ENCODE measurements around the gene PMM2. TPM values are rescaled to one million over a fixed set of nuclear protein-coding genes. Genes with fewer than 3 reads are reported as not detected.
"Not testable (repeated sequence)": the region's sequence is repeated elsewhere in the genome, so short reads cannot be mapped to it uniquely, and the experiment has no call there.

The PMM2 gene
- total RNA-seq, 6 experiments from 2014 or later: 18.6 to 47.8 (median 39.0) TPM

GRCh38 chr16:8831450-8831849 lies 33.8 kb downstream of the PMM2 start:
- WGBS (ENCODE audit: insufficient coverage, low coverage, low lambda C conversion rate, missing lambda C conversion rate): no CpG with 5 or more reads among the region's 9 CpGs
- Histone ChIP-seq H3K27me3 (no peaks in the 10 kb centered on the region), H3K27ac (no peak overlapping the region), H3K36me3 (peaks cover 0 to 22% (median 12%) of the 10 kb centered on the region in 4 donors), H3K9me3 (no peaks in the 10 kb centered on the region), H3K4me1 (no peaks in the 10 kb centered on the region), H3K4me3 (no peak overlapping the region)
- TF ChIP-seq CTCF (IDR thresholded peaks at IDR 0.05) (no peak), POLR2A (IDR thresholded peaks at IDR 0.05) (no peak)
- no peak for ATAC-seq
- DNase-seq: no peak
- intact Hi-C loops (cut with DNase I): no loop called here

- TF ChIP-seq CTCF (IDR thresholded peaks at IDR 0.05) (no peak), POLR2A (IDR thresholded peaks at IDR 0.05) (no peak)
- 73% methylated on average over 3 of the region's 18 CpGs for whole genome bisulfite sequencing (ENCODE audit: insufficient coverage, low coverage, low lambda C conversion rate, missing lambda C conversion rate)
- Histone ChIP-seq H3K4me3 (no peak overlapping the region), H3K27me3 (no peaks in the 10 kb centered on the region), H3K9me3 (no peaks in the 10 kb centered on the region), H3K27ac (no peak overlapping the region), H3K4me1 (no peaks in the 10 kb centered on the region), H3K36me3 (peaks cover 0 to 22% (median 12%) of the 10 kb centered on the region in 4 donors)
- intact Hi-C loops (cut with DNase I): no loop called here
- DNase-seq: no peak
- ATAC-seq: no peak
These were observed 34.5 kb downstream of the PMM2 start for GRCh38 chr16:8831871-8832716.

- Histone ChIP-seq H3K4me1 (no peaks in the 10 kb centered on the region), H3K27me3 (no peaks in the 10 kb centered on the region), H3K36me3 (peaks cover 0 to 22% (median 12%) of the 10 kb centered on the region in 4 donors), H3K4me3 (no peak overlapping the region), H3K27ac (no peak overlapping the region), H3K9me3 (no peaks in the 10 kb centered on the region)
- intact Hi-C loops (cut with DNase I): no loop called here
- ATAC-seq (peak in 1 of 4 donors; percentile 35), DNase-seq (no peak)
- TF ChIP-seq POLR2A (IDR thresholded peaks at IDR 0.05) (no peak), CTCF (IDR thresholded peaks at IDR 0.05) (no peak)
- WGBS (ENCODE audit: insufficient coverage, low coverage, low lambda C conversion rate, missing lambda C conversion rate): 80% methylated on average over 9 of the region's 16 CpGs
These were observed 35.1 kb downstream of the PMM2 start for GRCh38 chr16:8832717-8833105.

- intact Hi-C loops (cut with DNase I); H3K4me3 ChIP-seq; H3K9me3 ChIP-seq; H3K27me3 ChIP-seq; H3K27ac ChIP-seq; H3K36me3 ChIP-seq; H3K4me1 ChIP-seq; DNase-seq; ATAC-seq: not testable (repeated sequence)
- WGBS (ENCODE audit: insufficient coverage, low coverage, low lambda C conversion rate, missing lambda C conversion rate): 84% methylated on average over 6 of the region's 7 CpGs
These were observed 39.2 kb downstream of the PMM2 start for GRCh38 chr16:8836797-8837196.

- ATAC-seq: not testable (repeated sequence)
These were observed 40.0 kb downstream of the PMM2 start for GRCh38 chr16:8837594-8837993.

GRCh38 chr16:8842016-8842415 lies 44.4 kb downstream of the PMM2 start:
- intact Hi-C loops (cut with DNase I); ATAC-seq; H3K4me3 ChIP-seq; H3K27ac ChIP-seq; H3K4me1 ChIP-seq; DNase-seq; H3K36me3 ChIP-seq; H3K9me3 ChIP-seq; H3K27me3 ChIP-seq: not testable (repeated sequence)
- WGBS (ENCODE audit: insufficient coverage, low coverage, low lambda C conversion rate, missing lambda C conversion rate): 76% methylated on average over 4 of the region's 4 CpGs

More at GRCh38 chr16:8837594-8837993, 40.0 kb downstream of the PMM2 start:
- intact Hi-C loops (cut with DNase I); H3K4me3 ChIP-seq; H3K27me3 ChIP-seq; DNase-seq; H3K4me1 ChIP-seq; H3K27ac ChIP-seq; H3K36me3 ChIP-seq; H3K9me3 ChIP-seq: not testable (repeated sequence)
- WGBS (ENCODE audit: insufficient coverage, low coverage, low lambda C conversion rate, missing lambda C conversion rate): 87% methylated on average over 14 of the region's 15 CpGs

- H3K27ac ChIP-seq; DNase-seq; H3K9me3 ChIP-seq; H3K36me3 ChIP-seq; H3K4me1 ChIP-seq; H3K4me3 ChIP-seq; ATAC-seq; H3K27me3 ChIP-seq; intact Hi-C loops (cut with DNase I): not testable (repeated sequence)
- WGBS (ENCODE audit: insufficient coverage, low coverage, low lambda C conversion rate, missing lambda C conversion rate): no CpG with 5 or more reads among the region's 12 CpGs
These were observed 45.7 kb downstream of the PMM2 start for GRCh38 chr16:8843296-8843695.
